Coronary artery (tissue), 2 donors: Measurements from ENCODE around the gene ZNF865.
"Not testable (repeated sequence)": the region's sequence is repeated elsewhere in the genome, so short reads cannot be mapped to it uniquely, and the experiment has no call there.

ENCODE experiments used
- DNase-seq: peaks from one replicate; pipeline ENCODE4 v3.0.0-alpha.2; 2017; ENCODE audit warnings: low spot score
- H3K27ac ChIP-seq, 2 donors: fragments of 200-600 bp; sonication (generic); one replicate each; pipeline ENCODE4 v1.5.1; 2016 to 2019
- H3K4me3 ChIP-seq: fragments of 200-600 bp; sonication (generic); 2 replicates; pipeline ENCODE4 v1.5.1; 2016; ENCODE audit warnings: mild to moderate bottlenecking, moderate library complexity
- TF ChIP-seq, protein P1 (sequence below): fragments of 200-600 bp; sonication (generic); IDR thresholded peaks from one replicate; pipeline ENCODE4 v1.5.1; 2019; ENCODE audit warnings: antibody characterized with exemption

The ZNF865 gene

GRCh38 chr19:55578031-55578760, 27.3 kb upstream of the ZNF865 start:
- Histone ChIP-seq H3K4me3 (no peak overlapping the region), H3K27ac (no peak overlapping the region)
- no peak for DNase-seq
- TF ChIP-seq, protein P1, sequence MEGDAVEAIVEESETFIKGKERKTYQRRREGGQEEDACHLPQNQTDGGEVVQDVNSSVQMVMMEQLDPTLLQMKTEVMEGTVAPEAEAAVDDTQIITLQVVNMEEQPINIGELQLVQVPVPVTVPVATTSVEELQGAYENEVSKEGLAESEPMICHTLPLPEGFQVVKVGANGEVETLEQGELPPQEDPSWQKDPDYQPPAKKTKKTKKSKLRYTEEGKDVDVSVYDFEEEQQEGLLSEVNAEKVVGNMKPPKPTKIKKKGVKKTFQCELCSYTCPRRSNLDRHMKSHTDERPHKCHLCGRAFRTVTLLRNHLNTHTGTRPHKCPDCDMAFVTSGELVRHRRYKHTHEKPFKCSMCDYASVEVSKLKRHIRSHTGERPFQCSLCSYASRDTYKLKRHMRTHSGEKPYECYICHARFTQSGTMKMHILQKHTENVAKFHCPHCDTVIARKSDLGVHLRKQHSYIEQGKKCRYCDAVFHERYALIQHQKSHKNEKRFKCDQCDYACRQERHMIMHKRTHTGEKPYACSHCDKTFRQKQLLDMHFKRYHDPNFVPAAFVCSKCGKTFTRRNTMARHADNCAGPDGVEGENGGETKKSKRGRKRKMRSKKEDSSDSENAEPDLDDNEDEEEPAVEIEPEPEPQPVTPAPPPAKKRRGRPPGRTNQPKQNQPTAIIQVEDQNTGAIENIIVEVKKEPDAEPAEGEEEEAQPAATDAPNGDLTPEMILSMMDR: no peak

- Histone ChIP-seq H3K4me3 (peak overlapping the region; percentile 91), H3K27ac (no peak overlapping the region)
- TF ChIP-seq, protein P1: no peak
- DNase-seq: no peak
Observed at GRCh38 chr19:55578761-55579747, 26.4 kb upstream of the ZNF865 start.

DNA sequence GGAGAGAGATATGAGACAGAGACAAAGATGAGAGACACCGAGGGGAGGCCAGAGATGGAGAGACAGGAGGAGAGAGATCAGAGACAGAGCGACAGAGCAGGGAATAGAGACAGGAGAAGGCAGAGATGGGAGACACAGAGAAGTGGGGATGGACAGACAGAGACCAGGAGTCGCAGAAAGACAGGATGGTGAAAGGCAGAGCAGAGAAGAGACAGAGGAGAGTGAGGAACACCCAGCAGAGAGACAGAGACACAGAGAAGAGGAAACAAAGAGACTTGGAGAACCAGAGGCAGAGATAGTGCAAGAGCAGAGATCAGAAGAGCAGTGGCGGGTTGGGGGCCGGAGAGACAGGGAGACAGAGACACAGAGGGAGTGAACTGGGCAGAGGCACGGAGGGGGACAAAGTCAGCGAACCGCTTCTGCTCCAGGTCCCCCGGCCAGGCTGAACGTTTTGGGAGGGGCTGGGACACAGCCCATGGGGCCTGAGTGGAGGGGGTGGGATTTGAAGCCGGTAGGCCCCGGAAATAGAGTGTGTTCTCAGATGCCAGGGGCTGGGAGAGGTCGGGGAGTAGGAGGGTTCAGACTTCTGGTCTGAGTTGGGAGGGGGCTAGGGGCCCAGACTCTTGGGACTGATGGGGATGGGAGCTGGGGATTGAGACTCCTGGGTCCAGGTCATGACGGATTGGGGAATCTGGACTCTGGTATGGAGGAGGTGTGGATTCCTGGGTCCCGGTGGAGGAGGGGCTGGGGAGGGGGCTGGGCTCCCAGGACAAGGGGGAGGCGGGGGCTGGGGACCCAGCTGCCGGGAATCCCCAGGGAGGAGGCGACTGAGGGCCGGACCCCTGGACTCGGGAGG, 25.5 kb upstream of the ZNF865 start:
- TF ChIP-seq, protein P1: no peak
- peak overlapping the region; percentile 93 to 95 for H3K27ac ChIP-seq
- peak overlapping the region; percentile 91 for H3K4me3 ChIP-seq
- DNase-seq: no peak

DNA sequence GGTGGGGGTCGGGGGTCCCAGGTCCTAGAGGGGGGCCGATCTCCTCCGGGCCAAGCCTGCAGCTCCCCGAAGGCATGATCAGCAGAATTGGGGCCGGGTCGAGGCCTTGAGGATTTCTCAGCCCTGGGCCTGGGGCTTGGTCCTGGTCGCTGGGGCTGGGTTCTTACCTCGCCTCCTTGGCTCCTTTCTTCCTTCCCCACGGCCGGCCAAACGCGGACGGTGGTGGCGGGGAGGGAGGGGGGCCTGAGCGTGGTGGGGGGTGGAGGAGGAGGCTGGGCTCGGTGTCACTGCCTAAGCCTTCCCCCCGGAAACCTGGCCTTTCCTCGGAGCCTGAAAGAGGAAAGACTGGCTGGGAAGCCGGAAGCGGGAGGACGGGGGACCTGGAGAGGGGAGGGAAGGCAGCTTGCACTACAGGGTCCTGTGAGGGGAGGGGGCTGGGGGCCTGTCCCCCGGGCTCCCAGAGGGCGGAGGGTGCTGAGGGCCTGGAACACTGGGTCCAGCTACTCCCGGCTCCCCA, 24.8 kb upstream of the ZNF865 start, which contains the start of gene ZNF579:
Gene ZNF579 (minus strand): TSS at position 221 of the 517 bp plus-strand sequence. CDS start 1,209 bp downstream, outside the sequence.
- TF ChIP-seq, protein P1: no peak
- H3K27ac ChIP-seq: peak within 1 kb of the TSS; percentile 93 to 95

GRCh38 chr19:55581145-55581822, 24.2 kb upstream of the ZNF865 start:
- TF ChIP-seq, protein P1: no peak
- Histone ChIP-seq H3K27ac (peak overlapping the region; percentile 93 to 95), H3K4me3 (peak overlapping the region; percentile 91)
- no peak for DNase-seq

More for the DNA sequence above, 24.8 kb upstream of the ZNF865 start, which contains the start of gene ZNF579:
- peak; percentile 89 for DNase-seq
- peak within 1 kb of the TSS; percentile 91 for H3K4me3 ChIP-seq

DNA sequence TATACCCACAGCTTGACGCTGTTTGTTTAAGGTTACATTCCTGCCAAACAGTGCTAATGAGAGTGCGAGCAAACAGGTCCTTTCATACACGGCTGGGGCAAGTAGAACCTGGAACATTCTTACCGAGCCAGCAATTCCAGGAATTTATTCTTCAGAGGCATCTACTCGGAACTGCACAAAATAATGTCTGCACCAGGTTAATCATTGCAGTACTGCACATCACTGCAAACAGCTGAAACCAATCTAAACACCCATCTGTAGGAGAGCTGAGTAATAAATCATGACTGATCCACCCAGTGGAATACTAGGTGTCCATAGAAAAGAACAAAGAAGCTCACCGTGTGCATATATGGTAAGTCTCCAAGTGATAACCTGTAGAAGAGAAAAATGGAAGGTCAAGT, 23.6 kb upstream of the ZNF865 start:
- DNase-seq: no peak
- Histone ChIP-seq H3K27ac (no peak overlapping the region), H3K4me3 (no peak overlapping the region)
- TF ChIP-seq, protein P1: no peak

GRCh38 chr19:55582284-55582683, 23.2 kb upstream of the ZNF865 start:
- H3K4me3 ChIP-seq, H3K27ac ChIP-seq, DNase-seq: not testable (repeated sequence)

DNA sequence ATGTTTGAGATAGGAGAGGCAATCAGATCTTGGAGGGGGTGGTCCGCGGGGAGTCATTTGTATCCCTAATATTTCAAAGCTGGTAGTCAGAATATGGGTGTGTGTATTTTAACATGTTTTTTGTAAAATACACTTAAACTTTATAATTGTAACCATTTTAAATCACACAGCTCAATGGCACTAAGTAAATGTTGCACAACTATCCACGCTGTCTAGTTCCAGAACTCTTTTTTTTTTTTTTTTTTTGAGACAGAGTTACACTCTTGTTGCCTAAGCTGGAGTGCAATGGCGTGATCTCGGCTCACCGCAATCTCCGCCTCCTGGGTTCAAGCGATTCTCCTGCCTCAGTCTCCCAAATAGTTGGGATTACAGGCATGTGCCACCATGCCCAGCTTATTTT, 21.6 kb upstream of the ZNF865 start:
- not testable (repeated sequence) for H3K27ac ChIP-seq, H3K4me3 ChIP-seq, DNase-seq
